H1 (cell line): ENCODE measurements around the gene SLC25A38. TPM values are rescaled to one million over a fixed set of nuclear protein-coding genes. Genes with fewer than 3 reads are reported as not detected.

Experiments
- CTCF ChIA-PET: fragments of 300-600 bp; sonication (Branson Sonifier 250); formaldehyde crosslinking; loops from one replicate; lab custom pipeline; 2021; ENCODE audit not compliant: partially characterized antibody; lab: Charles Lee
- POLR2A ChIA-PET: fragments of 300-600 bp; sonication (Branson Sonifier 250); formaldehyde crosslinking; loops from one replicate; lab custom pipeline; 2021; ENCODE audit warnings: inconsistent platforms; ENCODE audit not compliant: partially characterized antibody; lab: Charles Lee
- DNase-seq, 2 experiments: peaks; one replicate each; pipeline versions ENCODE4 v3.0.0 to v3.0.0-alpha.2; 2010 to 2022; ENCODE audit warnings: low spot score in 2 of 2, low read depth in 1 of 2, mixed read lengths in 1 of 2
- FAIRE-seq: peaks from 2 replicates; lab custom pipeline; 2011; peaks lifted over from hg19 to GRCh38; lab: Jason Lieb, UNC
- H2AFZ ChIP-seq: 2 replicates; pipeline ENCODE4 v1.8.1; 2012; ENCODE audit warnings: low read length, inconsistent platforms
- H2AK5ac ChIP-seq: 2 replicates; pipeline ENCODE4 v1.6.1; 2013; ENCODE audit warnings: low read depth, low read length
- H2BK120ac ChIP-seq: replicated peaks from 2 replicates; pipeline ENCODE3; 2013; ENCODE audit warnings: low read depth, low read length, inconsistent platforms
- H2BK12ac ChIP-seq: 2 replicates; pipeline ENCODE4 v1.6.1; 2013; ENCODE audit warnings: low read depth, low read length
- H2BK15ac ChIP-seq: 2 replicates; pipeline ENCODE4 v1.6.1; 2013; ENCODE audit warnings: low read length
- H2BK20ac ChIP-seq: 2 replicates; pipeline ENCODE4 v1.6.1; 2013; ENCODE audit warnings: low read length
- H2BK5ac ChIP-seq: 2 replicates; pipeline ENCODE4 v1.6.1; 2013; ENCODE audit warnings: low read depth, low read length
- H3K14ac ChIP-seq: 2 replicates; pipeline ENCODE4 v1.6.1; 2013; ENCODE audit warnings: inconsistent platforms; ENCODE audit not compliant: insufficient read length
- H3K18ac ChIP-seq: 2 replicates; pipeline ENCODE4 v1.6.1; 2013; ENCODE audit warnings: low read length; ENCODE audit errors: extremely low read depth
- H3K23ac ChIP-seq: 2 replicates; pipeline ENCODE4 v1.6.1; 2013; ENCODE audit warnings: inconsistent platforms; ENCODE audit not compliant: insufficient read length
- H3K23me2 ChIP-seq: 2 replicates; pipeline ENCODE4 v1.6.1; 2013; ENCODE audit warnings: low read depth, low read length
- H3K27ac ChIP-seq: 2 replicates; pipeline ENCODE4 v1.6.1; 2011; ENCODE audit warnings: low read depth, low read length, inconsistent platforms
- H3K27me3 ChIP-seq, 4 experiments: replicated peaks in 1 of 4; 1 replicate in 1 of 4; 2 replicates in 3 of 4; pipeline versions ENCODE4 v1.6.1 to v1.8.1; 2011 to 2013; ENCODE audit warnings: low read length in 3 of 4, mild to moderate bottlenecking in 3 of 4, inconsistent platforms in 2 of 4, mixed read lengths in 2 of 4, moderate library complexity in 1 of 4; ENCODE audit not compliant: control insufficient read depth in 3 of 4, insufficient read depth in 3 of 4; ENCODE audit errors: extremely low read depth in 1 of 4
- H3K36me3 ChIP-seq, 4 experiments: 2 replicates each; pipeline versions ENCODE4 v1.6.1 to v1.8.1; 2011 to 2013; ENCODE audit warnings: mild to moderate bottlenecking in 4 of 4, low read length in 3 of 4, moderate library complexity in 2 of 4, control low read depth in 1 of 4, inconsistent platforms in 1 of 4; ENCODE audit not compliant: insufficient read depth in 4 of 4, control insufficient read depth in 2 of 4
- H3K4ac ChIP-seq: replicated peaks from 2 replicates; pipeline ENCODE3; 2013; ENCODE audit warnings: low read length, low read depth, mixed read lengths, inconsistent platforms; ENCODE audit not compliant: insufficient read length
- H3K4me1 ChIP-seq, 4 experiments: replicated peaks in 1 of 4; 1 replicate in 1 of 4; 2 replicates in 3 of 4; pipeline versions ENCODE4 v1.6.1 to v1.8.1; 2011 to 2013; ENCODE audit warnings: low read length in 3 of 4, inconsistent platforms in 2 of 4, mixed read lengths in 1 of 4; ENCODE audit not compliant: insufficient read depth in 4 of 4, control insufficient read depth in 3 of 4
- H3K4me2 ChIP-seq, 2 experiments: 2 replicates each; pipeline versions ENCODE4 v1.6.1 to v1.8.1; 2011 to 2013; ENCODE audit warnings: low read depth in 2 of 2, low read length in 2 of 2, control low read depth in 1 of 2, inconsistent platforms in 1 of 2, mild to moderate bottlenecking in 1 of 2; ENCODE audit not compliant: insufficient read depth in 1 of 2
- H3K4me3 ChIP-seq, 4 experiments: fragments of 200-600, 300-600 bp in 1 of 4; sonication (generic), shearing (Covaris generic), sonication (Bioruptor Twin) in 1 of 4; 2 replicates each; pipeline versions ENCODE4 v1.5.1 to v1.8.1; 2011 to 2016; ENCODE audit warnings: low read length in 4 of 4, low read depth in 3 of 4, control low read depth in 2 of 4, inconsistent platforms in 2 of 4, mild to moderate bottlenecking in 2 of 4, mixed read lengths in 1 of 4, moderate library complexity in 1 of 4; ENCODE audit not compliant: insufficient read depth in 2 of 4; ENCODE audit errors: extremely low read depth in 1 of 4
- H3K56ac ChIP-seq: replicated peaks from 2 replicates; pipeline ENCODE3; 2013; ENCODE audit warnings: low read depth, mild to moderate bottlenecking, mixed read lengths, low read length, inconsistent platforms; ENCODE audit not compliant: insufficient read length
- H3K79me1 ChIP-seq: 2 replicates; pipeline ENCODE4 v1.6.1; 2013; ENCODE audit warnings: low read depth, low read length, control low read depth
- H3K79me2 ChIP-seq, 2 experiments: 2 replicates each; pipeline versions ENCODE4 v1.6.1 to v1.8.1; 2012 to 2013; ENCODE audit warnings: low read length in 2 of 2, mild to moderate bottlenecking in 2 of 2, inconsistent platforms in 1 of 2; ENCODE audit not compliant: insufficient read depth in 2 of 2, control insufficient read depth in 1 of 2
- H3K9ac ChIP-seq, 4 experiments: replicated peaks in 1 of 4; 1 replicate in 1 of 4; 2 replicates in 3 of 4; pipeline versions ENCODE4 v1.6.1 to v1.8.1; 2011 to 2013; ENCODE audit warnings: low read depth in 3 of 4, low read length in 3 of 4, control low read depth in 2 of 4, mild to moderate bottlenecking in 2 of 4, moderate library complexity in 2 of 4, inconsistent platforms in 1 of 4; ENCODE audit errors: extremely low read depth in 1 of 4
- H3K9me3 ChIP-seq, 2 experiments: 2 replicates each; pipeline versions ENCODE4 v1.6.1 to v1.8.1; 2012 to 2013; ENCODE audit warnings: mild to moderate bottlenecking in 2 of 2, moderate library complexity in 2 of 2, control low read depth in 1 of 2, inconsistent platforms in 1 of 2, low read depth in 1 of 2, low read length in 1 of 2, mixed read lengths in 1 of 2; ENCODE audit not compliant: insufficient read depth in 2 of 2
- H4K20me1 ChIP-seq, 2 experiments: replicated peaks in 1 of 2; 2 replicates each; pipeline versions ENCODE3 to v1.8.1; 2011 to 2013; ENCODE audit warnings: inconsistent platforms in 2 of 2, low read length in 2 of 2, mild to moderate bottlenecking in 1 of 2; ENCODE audit not compliant: insufficient read depth in 2 of 2, control insufficient read depth in 1 of 2
- H4K5ac ChIP-seq: 2 replicates; pipeline ENCODE4 v1.6.1; 2013; ENCODE audit warnings: low read length, low read depth, mixed read lengths, inconsistent platforms; ENCODE audit not compliant: insufficient read length
- H4K8ac ChIP-seq: 2 replicates; pipeline ENCODE4 v1.8.0; 2013; ENCODE audit warnings: mild to moderate bottlenecking, moderate library complexity, low read length, inconsistent platforms; ENCODE audit not compliant: insufficient read depth; ENCODE audit errors: extremely low read depth
- H4K91ac ChIP-seq: replicated peaks from 2 replicates; pipeline ENCODE3; 2013; ENCODE audit warnings: low read length, mixed read lengths, inconsistent platforms; ENCODE audit not compliant: insufficient read length
- CEBPB ChIP-seq: IDR thresholded peaks from 2 replicates; pipeline ENCODE4 v1.6.1; 2012; ENCODE audit warnings: low read depth, low read length
- GTF2F1 ChIP-seq: IDR thresholded peaks from 2 replicates; pipeline ENCODE4 v1.6.1; 2012; ENCODE audit warnings: low read depth, low read length, improper control_type of control experiment, borderline replicate concordance
- KDM1A ChIP-seq: fragments of 200-600, 300-600 bp; sonication (generic); IDR thresholded peaks from 2 replicates; pipeline ENCODE4 v1.7.1; 2016; ENCODE audit warnings: mild to moderate bottlenecking, low read length, borderline replicate concordance
- KDM4A ChIP-seq: IDR thresholded peaks from one replicate; pipeline ENCODE4 v1.7.1; 2012; ENCODE audit warnings: low read depth, mild to moderate bottlenecking, moderate library complexity, low read length, inconsistent platforms; ENCODE audit not compliant: severe bottlenecking
- POLR2A ChIP-seq, 2 experiments: IDR thresholded peaks; 1 replicate in 1 of 2; 2 replicates in 1 of 2; pipeline ENCODE4 v1.6.1; 2011; ENCODE audit warnings: low read depth in 2 of 2, low read length in 2 of 2, mild to moderate bottlenecking in 2 of 2; ENCODE audit errors: control extremely low read depth in 1 of 2
- RXRA ChIP-seq: IDR thresholded peaks from 2 replicates; pipeline ENCODE4 v1.6.1; 2011; ENCODE audit warnings: low read depth, mild to moderate bottlenecking, low read length, moderate library complexity; ENCODE audit not compliant: insufficient read depth
- TAF1 ChIP-seq: IDR thresholded peaks from 2 replicates; pipeline ENCODE4 v1.6.1; 2011; ENCODE audit warnings: mild to moderate bottlenecking, low read depth, low read length
- TCF12 ChIP-seq: IDR thresholded peaks from 2 replicates; pipeline ENCODE4 v1.6.1; 2011; ENCODE audit warnings: low read depth, mild to moderate bottlenecking, low read length
- WGBS, 2 experiments: shearing (Covaris generic) in 1 of 2; methylation state at CpG; one replicate each; pipeline versions ENCODE4 v1.1.6 to v1.1.7; 2013 to 2015; ENCODE audit warnings: low lambda C conversion rate in 2 of 2, mixed read lengths in 2 of 2, inconsistent platforms in 1 of 2, low coverage in 1 of 2, missing lambda C conversion rate in 1 of 2; ENCODE audit not compliant: insufficient replicate concordance in 2 of 2, insufficient coverage in 1 of 2, insufficient read length in 1 of 2; ENCODE audit errors: extremely low coverage in 1 of 2, missing lambda C conversion rate in 1 of 2; 5-methylcytosine and 5-hydroxymethylcytosine counted together
- polyA plus RNA-seq, 7 experiments: library from polyadenylated mRNA; depleted of rRNA in 3 of 7; stranded (reverse) in 5 of 7; unstranded in 2 of 7; fragments of >200 nt in 5 of 7; fragments of 200-250 nt in 2 of 7; gene quantifications; 1 replicate in 5 of 7; 2 replicates in 1 of 7; 4 replicates in 1 of 7; pipeline versions ENCODE4 v1.2.1 to v1.2.3, GENCODE V29; 2011 to 2013; ENCODE audit warnings: missing spikeins in 2 of 7, mixed read lengths in 2 of 7
- total RNA-seq: library from RNA; stranded (reverse); fragmentation: NEBNext Ultra II Directional; extraction: Animal tissue kit (Norgen Biotek cat#: 25700); gene quantifications from 2 replicates; pipeline ENCODE4 v1.2.1, GENCODE V29; 2021
- TF ChIP-seq, protein P1 (sequence below): IDR thresholded peaks from 2 replicates; pipeline ENCODE4 v1.6.1; 2012; ENCODE audit warnings: inconsistent platforms
- TF ChIP-seq, protein P2 (sequence below): IDR thresholded peaks from 2 replicates; pipeline ENCODE4 v1.6.1; 2012; ENCODE audit warnings: low read length, inconsistent platforms

SLC25A38 gene
- total and polyA plus RNA-seq, 2 of the 8 experiments (the other 6 are each of a cell fraction or from before 2014, with no cell fraction given) = 41.2 to 45.8 TPM

DNA sequence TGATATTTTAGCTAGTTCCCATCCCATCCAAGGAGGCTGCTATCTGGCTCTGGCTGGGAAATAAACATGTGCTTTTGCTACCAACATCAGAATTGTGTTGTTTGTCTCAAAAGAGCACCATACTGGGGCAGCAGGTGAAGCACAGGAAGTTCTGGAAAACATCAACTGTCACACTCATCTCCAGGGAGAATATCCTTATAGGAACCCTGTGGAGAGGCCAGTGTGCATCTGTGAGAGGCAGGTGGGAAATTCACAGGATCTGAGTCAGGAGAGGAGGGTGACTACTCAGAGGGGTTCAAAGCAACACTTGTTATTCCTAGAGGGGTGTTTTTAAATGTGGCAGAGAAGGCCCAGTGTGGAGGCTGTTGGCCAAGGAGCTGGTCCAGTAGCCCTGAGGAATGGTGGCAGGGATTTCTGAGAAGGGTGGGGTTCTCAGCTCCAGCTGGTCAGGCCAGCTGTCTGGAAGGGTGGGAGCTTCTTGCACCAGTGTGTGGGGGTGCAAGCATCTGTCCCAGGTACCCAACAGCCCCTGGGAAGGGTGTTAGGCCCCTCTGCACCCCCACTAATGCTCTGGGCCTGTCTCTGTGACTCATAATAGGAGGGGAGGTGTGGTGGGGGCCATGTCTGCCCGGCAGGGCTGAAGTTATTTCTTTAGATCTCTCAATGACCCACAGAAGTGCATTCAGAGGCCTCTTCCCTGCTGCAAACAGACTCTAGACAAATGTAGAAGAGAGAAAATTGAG lies 52.0 kb downstream of the SLC25A38 start:
- no peaks in the 10 kb centered on the region for H3K79me1 ChIP-seq
- no peak overlapping the region for H3K4me2 ChIP-seq
- no peak overlapping the region for H4K91ac ChIP-seq
- no peak overlapping the region for H2AK5ac ChIP-seq
- no peak overlapping the region for H3K56ac ChIP-seq
- H3K18ac ChIP-seq = no peak overlapping the region
- no peak overlapping the region; the same call in 1 of the 2 replicates for H2BK5ac ChIP-seq
- no peak overlapping the region for H2BK12ac ChIP-seq
- H4K20me1 ChIP-seq = no peaks in the 10 kb centered on the region
- H2BK15ac ChIP-seq = no peak overlapping the region
- H4K8ac ChIP-seq = no peak overlapping the region
- H3K27me3 ChIP-seq = no peaks in the 10 kb centered on the region
- H2BK120ac ChIP-seq = no peak overlapping the region
- TF ChIP-seq, protein P1, sequence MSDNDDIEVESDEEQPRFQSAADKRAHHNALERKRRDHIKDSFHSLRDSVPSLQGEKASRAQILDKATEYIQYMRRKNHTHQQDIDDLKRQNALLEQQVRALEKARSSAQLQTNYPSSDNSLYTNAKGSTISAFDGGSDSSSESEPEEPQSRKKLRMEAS = no peak
- TF ChIP-seq GTF2F1 (no peak), CEBPB (no peak), KDM1A (no peak), KDM4A (no peak), POLR2A (IDR thresholded peaks at IDR 0.05; ENCODE audit: control extremely low read depth in 1 of 2, low read depth in 2 of 2, low read length in 2 of 2) (no peak), TAF1 (no peak), RXRA (no peak), TCF12 (no peak)
- TF ChIP-seq, protein P2, sequence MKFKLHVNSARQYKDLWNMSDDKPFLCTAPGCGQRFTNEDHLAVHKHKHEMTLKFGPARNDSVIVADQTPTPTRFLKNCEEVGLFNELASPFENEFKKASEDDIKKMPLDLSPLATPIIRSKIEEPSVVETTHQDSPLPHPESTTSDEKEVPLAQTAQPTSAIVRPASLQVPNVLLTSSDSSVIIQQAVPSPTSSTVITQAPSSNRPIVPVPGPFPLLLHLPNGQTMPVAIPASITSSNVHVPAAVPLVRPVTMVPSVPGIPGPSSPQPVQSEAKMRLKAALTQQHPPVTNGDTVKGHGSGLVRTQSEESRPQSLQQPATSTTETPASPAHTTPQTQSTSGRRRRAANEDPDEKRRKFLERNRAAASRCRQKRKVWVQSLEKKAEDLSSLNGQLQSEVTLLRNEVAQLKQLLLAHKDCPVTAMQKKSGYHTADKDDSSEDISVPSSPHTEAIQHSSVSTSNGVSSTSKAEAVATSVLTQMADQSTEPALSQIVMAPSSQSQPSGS = no peak
- no peak overlapping the region for H3K4me3 ChIP-seq
- H2AFZ ChIP-seq = no peak overlapping the region
- no peak overlapping the region for H3K14ac ChIP-seq
- POLR2A ChIA-PET = interaction anchor here (3.4 to 13.1 kb wide), 2 partner anchors 21 to 27 kb away, joined by 25 to 141 read pairs; partner anchors contain the start of gene RPSA
- WGBS, 2 experiments = 63% methylated on average over 1 of the region's 1 CpG; no CpG with 5 or more reads in 1 of the 2 experiments
- no peaks in the 10 kb centered on the region for H3K4me1 ChIP-seq
- H2BK20ac ChIP-seq = no peak overlapping the region
- no peaks in the 10 kb centered on the region for H3K23me2 ChIP-seq
- DNase-seq (no peak), FAIRE-seq (no peak)
- H3K27ac ChIP-seq = no peak overlapping the region
- no peak overlapping the region for H3K9ac ChIP-seq
- H3K9me3 ChIP-seq = no peaks in the 10 kb centered on the region
- no peak overlapping the region for H4K5ac ChIP-seq
- H3K4ac ChIP-seq = no peak overlapping the region
- H3K36me3 ChIP-seq = no peaks in the 10 kb centered on the region
- CTCF ChIA-PET = interaction anchor here (1.6 to 8.1 kb wide), 4 partner anchors 8 to 63 kb away, joined by 4 to 36 read pairs (median 8); no protein-coding TSS in a partner anchor
- no peak overlapping the region for H3K23ac ChIP-seq
- no peaks in the 10 kb centered on the region for H3K79me2 ChIP-seq
